ENCODE results near the gene SORL1-AS1.

SORL1-AS1 gene

GRCh38 chr11:121458551-121458950, 5.8 kb upstream of the SORL1-AS1 start:
- dilution Hi-C loops (cut with HindIII; ENCODE audit: low sequenced_read_pairs, unreplicated experiment): no loop called here
- no TSS peak for BruUV-seq (replicated peaks)

More at GRCh38 chr11:121458551-121458950, 5.8 kb upstream of the SORL1-AS1 start:
- Histone ChIP-seq H3K56ac (ENCODE audit: extremely low read depth, insufficient read depth, low read length) (no peak overlapping the region), H3K4me2 (ENCODE audit: low read depth, low read length) (no peak overlapping the region), H3K27me3 (ENCODE audit: control insufficient read depth, insufficient read depth, low read length) (peaks cover 26% of the 10 kb centered on the region), H4K5ac (ENCODE audit: low read depth, low read length) (no peak overlapping the region), H2AK5ac (ENCODE audit: low read depth, low read length) (no peak overlapping the region), H3K14ac (replicated peaks; ENCODE audit: low read depth, low read length) (no peak overlapping the region), H2BK5ac (ENCODE audit: low read depth, low read length, poor library complexity, severe bottlenecking) (no peak overlapping the region), H3K18ac (ENCODE audit: low read depth, low read length) (no peak overlapping the region), H3K9me1 (ENCODE audit: insufficient read depth, low read length) (no peaks in the 10 kb centered on the region), H3K4ac (ENCODE audit: low read depth, low read length) (no peak overlapping the region), H2BK15ac (ENCODE audit: low read depth, low read length) (no peak overlapping the region), H3K36me3 (ENCODE audit: control insufficient read depth, insufficient read depth, low read length) (no peaks in the 10 kb centered on the region), H3K9ac (ENCODE audit: low read depth, low read length) (no peak overlapping the region), H2BK20ac (ENCODE audit: low read depth, low read length) (no peak overlapping the region), H2AK9ac (replicated peaks; ENCODE audit: low read depth, low read length, poor library complexity) (no peak overlapping the region), H2AFZ (replicated peaks; ENCODE audit: low read length, poor library complexity) (no peak overlapping the region), H4K20me1 (ENCODE audit: insufficient read depth, low read length) (no peaks in the 10 kb centered on the region), H4K91ac (ENCODE audit: insufficient read depth, low read depth, low read length) (no peak overlapping the region), H2BK120ac (ENCODE audit: low read depth, low read length) (no peak overlapping the region), H4K8ac (ENCODE audit: low read depth in 2 of 2, low read length in 2 of 2) (no peak overlapping the region), H3K23ac (ENCODE audit: low read depth, low read length) (no peak overlapping the region), H3K4me3 (ENCODE audit: insufficient read depth, low read depth, low read length) (no peak overlapping the region), H3K79me1 (ENCODE audit: low read depth in 1 of 2, low read length in 2 of 2) (no peaks in the 10 kb centered on the region; a peak in 1 of 4 replicates), H3K9me3 (ENCODE audit: control insufficient read depth, insufficient read depth, low read length) (no peaks in the 10 kb centered on the region), H3K27ac (ENCODE audit: insufficient read depth, low read length) (no peak overlapping the region), H3K4me1 (ENCODE audit: control insufficient read depth, insufficient read depth, low read length) (no peaks in the 10 kb centered on the region)
- TF ChIP-seq RCOR1 (IDR thresholded peaks at IDR 0.05; ENCODE audit: insufficient replicate concordance, low read length) (no peak), CEBPB (IDR thresholded peaks at IDR 0.05; ENCODE audit: low read depth, low read length) (no peak), SMC3 (IDR thresholded peaks at IDR 0.05; ENCODE audit: low read depth, low read length) (no peak), FOS (IDR thresholded peaks at IDR 0.05; ENCODE audit: low read depth, low read length) (no peak), MAFK (IDR thresholded peaks at IDR 0.05; ENCODE audit: low read depth, low read length) (no peak), NFE2L2 (IDR thresholded peaks at IDR 0.05; ENCODE audit: low read depth, low read length) (no peak), CHD1 (IDR thresholded peaks at IDR 0.05; ENCODE audit: low read depth, low read length) (no peak), RAD21 (IDR thresholded peaks at IDR 0.05; ENCODE audit: low read length) (no peak), USF2 (IDR thresholded peaks at IDR 0.05; ENCODE audit: low read depth, low read length) (no peak), MXI1 (IDR thresholded peaks at IDR 0.05; ENCODE audit: borderline replicate concordance, low read depth, low read length) (no peak), ELK1 (IDR thresholded peaks at IDR 0.05; ENCODE audit: borderline replicate concordance, low read depth, low read length) (no peak), BHLHE40 (IDR thresholded peaks at IDR 0.05; ENCODE audit: low read depth, low read length) (no peak), POLR2A (IDR thresholded peaks at IDR 0.05; ENCODE audit: low read depth, low read length) (no peak)
- 100% methylated on average over 1 of the region's 9 CpGs; no CpG with 5 or more reads in 1 of the 2 experiments for WGBS, 2 experiments (ENCODE audit: extremely low coverage in 2 of 2, insufficient read length in 1 of 2)
- intact Hi-C loops (cut with micrococcal nuclease) (no loop called here), in situ Hi-C loops (cut with MboI; ENCODE audit: low sequenced_read_pairs) (loop anchor here (25.0 kb wide), 1 partner anchor 654 kb away; the partner anchor contains the start of gene BLID)
- CTCF ChIA-PET: no interaction called here
- no peak for ATAC-seq (ENCODE audit: low read depth)
- DNase-seq: no peak
- POLR2A ChIA-PET (ENCODE audit: unreplicated experiment): no interaction called here

Measured in IMR-90 (cell line).